DOHH2 (cell line): ENCODE measurements around the gene TTC28.

Experiments
- EZH2phosphoT487 ChIP-seq: fragments of 200-600 bp; sonication (generic); IDR thresholded peaks from 2 replicates; pipeline ENCODE4 v1.6.1; 2017; ENCODE audit warnings: borderline replicate concordance, mild to moderate bottlenecking, antibody characterized with exemption, low read length, moderate library complexity, mixed read lengths
- TF ChIP-seq, protein P1 (sequence below): fragments of 200-600 bp; sonication (generic); IDR thresholded peaks from one replicate; pipeline ENCODE4 v1.5.1; 2014; ENCODE audit warnings: antibody characterized with exemption, mild to moderate bottlenecking, low read depth, low read length; ENCODE audit not compliant: poor library complexity, severe bottlenecking

- TF ChIP-seq EZH2phosphoT487 = no peak
- TF ChIP-seq, protein P1, sequence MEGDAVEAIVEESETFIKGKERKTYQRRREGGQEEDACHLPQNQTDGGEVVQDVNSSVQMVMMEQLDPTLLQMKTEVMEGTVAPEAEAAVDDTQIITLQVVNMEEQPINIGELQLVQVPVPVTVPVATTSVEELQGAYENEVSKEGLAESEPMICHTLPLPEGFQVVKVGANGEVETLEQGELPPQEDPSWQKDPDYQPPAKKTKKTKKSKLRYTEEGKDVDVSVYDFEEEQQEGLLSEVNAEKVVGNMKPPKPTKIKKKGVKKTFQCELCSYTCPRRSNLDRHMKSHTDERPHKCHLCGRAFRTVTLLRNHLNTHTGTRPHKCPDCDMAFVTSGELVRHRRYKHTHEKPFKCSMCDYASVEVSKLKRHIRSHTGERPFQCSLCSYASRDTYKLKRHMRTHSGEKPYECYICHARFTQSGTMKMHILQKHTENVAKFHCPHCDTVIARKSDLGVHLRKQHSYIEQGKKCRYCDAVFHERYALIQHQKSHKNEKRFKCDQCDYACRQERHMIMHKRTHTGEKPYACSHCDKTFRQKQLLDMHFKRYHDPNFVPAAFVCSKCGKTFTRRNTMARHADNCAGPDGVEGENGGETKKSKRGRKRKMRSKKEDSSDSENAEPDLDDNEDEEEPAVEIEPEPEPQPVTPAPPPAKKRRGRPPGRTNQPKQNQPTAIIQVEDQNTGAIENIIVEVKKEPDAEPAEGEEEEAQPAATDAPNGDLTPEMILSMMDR = no peak
Observed at GRCh38 chr22:28208036-28208435, 471.6 kb downstream of the TTC28 start.
